GM21529 (cell line): ENCODE measurements around the gene SLC11A2.
"Not testable (repeated sequence)": the region's sequence is repeated elsewhere in the genome, so short reads cannot be mapped to it uniquely, and the experiment has no call there.

Experiments used
- ATAC-seq: cut with Tn5 transposase; IDR thresholded peaks from one replicate; pipeline ENCODE4 v1.9.1; 2021; ENCODE audit not compliant: unreplicated experiment

The SLC11A2 gene

GRCh38 chr12:50991291-50991690 lies 34.9 kb downstream of the SLC11A2 start:
- no peak for ATAC-seq

GRCh38 chr12:50990791-50991190 lies 35.4 kb downstream of the SLC11A2 start:
- ATAC-seq = no peak

DNA sequence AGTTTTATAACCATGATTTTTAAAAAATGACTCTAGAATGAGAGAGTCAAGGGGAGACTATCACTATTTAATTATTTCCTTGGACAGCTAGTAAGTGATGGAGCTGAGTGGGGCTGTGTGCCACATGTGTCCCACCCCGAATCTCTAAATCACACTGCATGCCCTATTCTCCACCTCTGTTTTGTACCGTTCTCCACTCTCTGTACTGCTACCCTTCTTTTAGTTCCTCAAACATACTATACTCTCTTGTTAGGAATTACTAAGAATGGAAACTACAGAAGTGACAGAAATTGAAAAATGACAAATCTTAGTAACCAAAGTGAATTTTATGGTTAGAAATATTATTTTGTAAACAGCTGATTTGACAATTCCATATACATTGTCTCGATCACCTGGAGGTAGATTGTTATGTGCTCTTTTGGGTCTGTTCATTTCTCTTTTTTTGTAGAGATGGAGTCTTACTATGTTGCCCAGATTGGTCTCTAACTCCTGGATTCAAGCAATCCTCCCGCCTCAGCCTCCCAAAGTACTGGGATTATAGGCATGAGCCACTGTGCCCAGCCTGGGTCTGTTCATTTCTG lies 35.9 kb downstream of the SLC11A2 start:
- no peak for ATAC-seq

- no peak for ATAC-seq
Measured at GRCh38 chr12:50988871-50989270, 37.3 kb downstream of the SLC11A2 start.

DNA sequence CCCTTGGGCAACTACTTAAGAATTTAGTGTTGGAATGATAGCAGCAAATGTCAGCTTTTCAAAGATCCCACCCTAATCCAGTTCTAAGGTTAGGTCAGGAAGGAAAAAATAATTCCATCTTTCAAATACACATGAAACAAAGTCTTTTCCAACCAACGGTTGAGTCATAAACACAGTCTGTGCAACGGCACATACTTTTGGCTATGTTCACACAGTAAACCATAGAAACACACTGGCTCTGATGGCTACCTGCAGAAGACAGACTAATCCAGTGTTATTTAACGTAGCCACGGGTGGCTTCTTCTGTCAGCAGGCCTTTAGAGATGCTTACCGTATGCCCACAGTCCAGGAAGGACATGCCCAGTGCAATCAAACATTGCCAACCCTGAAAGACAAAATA lies 38.1 kb downstream of the SLC11A2 start:
- no peak for ATAC-seq

DNA sequence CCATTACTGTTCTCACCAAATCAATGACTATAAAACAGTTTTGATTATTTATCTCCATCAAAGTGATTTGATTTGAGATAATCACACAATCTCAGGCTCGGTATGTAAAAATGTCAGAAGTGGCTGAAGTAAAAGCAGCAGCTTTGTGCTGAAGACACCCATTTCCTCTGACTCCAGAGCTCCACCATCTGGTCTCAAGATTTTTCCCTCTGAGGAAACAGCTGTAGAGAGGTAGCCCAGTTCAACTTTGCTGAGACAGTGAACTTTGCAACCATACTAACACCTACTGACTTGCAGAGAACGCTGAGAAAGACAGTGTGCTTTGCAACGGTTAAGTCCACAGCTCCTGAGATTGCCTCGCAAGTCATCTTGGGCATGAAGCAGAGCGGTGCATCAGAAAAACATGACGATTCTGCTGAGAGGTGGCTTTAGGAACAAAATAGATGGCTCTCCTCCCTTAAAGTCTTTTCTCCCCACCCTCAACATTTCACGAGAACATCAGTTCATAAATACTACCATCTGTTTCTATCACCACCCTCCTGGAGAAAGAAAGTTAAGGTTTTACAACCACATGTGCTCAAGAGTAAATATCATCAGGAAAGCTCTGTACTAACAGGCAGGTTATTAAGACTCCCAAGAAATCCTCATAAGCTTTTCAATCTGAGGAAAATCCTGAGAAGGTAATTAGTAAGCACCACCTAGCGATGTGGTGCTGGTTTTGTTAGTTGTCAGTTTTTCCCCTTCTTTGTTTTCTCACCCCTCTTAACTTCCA lies 39.0 kb downstream of the SLC11A2 start:
- no peak for ATAC-seq

- no peak for ATAC-seq
Measured at GRCh38 chr12:50985322-50985721, 40.9 kb downstream of the SLC11A2 start.

- no peak for ATAC-seq
Measured at GRCh38 chr12:50984586-50985298, 41.4 kb downstream of the SLC11A2 start.

DNA sequence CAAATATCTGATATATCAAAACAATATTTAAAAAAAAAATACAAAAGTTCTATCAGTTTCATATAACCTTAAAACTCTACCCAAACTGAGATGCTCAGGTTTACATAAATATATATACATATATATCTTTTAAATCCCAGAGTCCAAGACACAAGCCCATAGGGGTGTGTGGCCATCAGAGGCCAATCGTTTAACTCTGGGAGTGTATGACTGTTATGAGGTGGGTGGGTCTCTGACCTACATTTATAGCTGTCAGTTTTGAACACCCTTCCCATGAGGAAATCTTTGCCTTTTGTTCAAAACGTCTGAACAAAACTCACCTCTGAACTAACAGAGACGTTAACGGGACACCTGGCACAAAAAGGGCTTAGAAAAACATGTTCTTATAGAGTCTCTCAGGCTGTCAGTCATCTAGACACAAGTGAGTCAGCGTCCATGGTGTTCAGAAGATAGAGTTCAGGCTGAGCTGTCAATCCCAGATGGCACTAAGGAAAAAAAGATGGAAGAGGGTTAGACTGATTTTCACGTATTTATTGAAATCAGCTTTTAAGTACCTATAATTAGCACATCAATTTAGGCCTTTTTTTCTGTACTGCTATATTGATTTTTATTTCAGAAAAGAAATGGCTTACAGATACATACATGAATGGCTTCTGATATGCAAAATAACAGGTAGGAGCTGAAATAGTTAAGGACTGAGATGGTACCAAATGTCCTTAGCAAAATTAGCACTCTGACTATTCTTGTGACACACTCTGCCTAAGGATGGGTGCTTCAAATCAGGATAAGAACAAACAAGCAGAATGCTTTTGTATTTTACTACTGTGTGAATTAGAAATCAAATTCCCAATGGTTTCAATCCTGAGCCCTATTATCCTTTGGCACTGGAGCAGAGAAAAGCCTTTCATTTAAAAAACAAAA lies 44.6 kb downstream of the SLC11A2 start:
- no peak for ATAC-seq

- no peak for ATAC-seq
Measured at GRCh38 chr12:50980545-50980944, 45.6 kb downstream of the SLC11A2 start.

DNA sequence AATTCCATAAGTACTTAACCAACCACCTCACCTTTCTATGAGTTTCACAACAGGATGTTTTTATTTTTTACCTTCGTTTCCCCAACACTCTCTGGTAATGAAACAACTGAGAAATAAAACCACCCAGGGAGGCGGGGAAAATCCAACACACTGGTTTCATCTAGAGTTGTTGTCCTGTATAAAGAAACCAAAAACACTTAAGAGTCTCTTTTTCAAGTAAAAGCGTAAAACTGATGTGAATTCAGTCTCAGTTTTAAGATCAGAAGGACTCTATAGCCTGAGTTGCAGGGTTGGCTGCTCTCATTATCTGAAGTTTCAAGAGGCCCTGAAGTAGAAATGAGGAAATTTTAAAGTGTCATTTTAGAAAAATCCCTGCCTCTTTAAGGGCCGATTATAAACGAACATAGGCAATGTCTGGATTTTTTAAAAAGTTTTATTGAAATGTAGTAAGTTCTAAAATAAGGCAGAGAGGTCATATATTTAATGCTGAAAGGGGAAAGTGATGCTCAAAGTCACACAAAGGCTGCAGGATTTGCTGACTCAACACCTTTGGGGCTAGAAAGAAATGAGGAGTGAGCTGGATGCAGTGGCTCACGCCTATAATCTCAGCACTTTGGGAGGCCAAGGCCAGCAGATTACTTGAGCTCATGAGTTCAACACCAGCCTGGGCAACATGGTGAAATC lies 46.7 kb downstream of the SLC11A2 start:
- peak; percentile 76 for ATAC-seq

GRCh38 chr12:50971946-50972345 lies 54.2 kb downstream of the SLC11A2 start:
- no peak for ATAC-seq

- ATAC-seq = no peak
Measured at GRCh38 chr12:50964432-50964831, 61.8 kb downstream of the SLC11A2 start.

DNA sequence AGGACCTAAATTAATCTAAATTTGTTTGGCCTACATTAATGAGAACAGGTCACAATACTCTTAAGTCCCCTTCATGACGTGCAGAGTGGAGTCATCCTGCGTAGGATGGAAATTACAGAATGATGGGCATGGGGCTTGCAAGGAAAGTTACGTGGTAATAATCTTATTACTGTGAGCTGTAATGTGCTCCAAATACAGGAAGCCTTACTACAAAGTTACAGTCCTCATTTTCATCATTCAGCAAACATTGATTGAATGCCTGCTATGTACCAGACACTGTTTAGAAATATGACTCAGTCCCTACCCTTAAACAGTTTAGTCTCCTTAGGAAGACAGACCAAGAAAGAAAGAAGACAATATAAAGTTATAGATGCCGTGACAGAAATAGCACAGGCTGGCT lies 64.5 kb downstream of the SLC11A2 start:
- ATAC-seq = no peak

- ATAC-seq = no peak
Measured at GRCh38 chr12:50960130-50960529, 66.1 kb downstream of the SLC11A2 start.

DNA sequence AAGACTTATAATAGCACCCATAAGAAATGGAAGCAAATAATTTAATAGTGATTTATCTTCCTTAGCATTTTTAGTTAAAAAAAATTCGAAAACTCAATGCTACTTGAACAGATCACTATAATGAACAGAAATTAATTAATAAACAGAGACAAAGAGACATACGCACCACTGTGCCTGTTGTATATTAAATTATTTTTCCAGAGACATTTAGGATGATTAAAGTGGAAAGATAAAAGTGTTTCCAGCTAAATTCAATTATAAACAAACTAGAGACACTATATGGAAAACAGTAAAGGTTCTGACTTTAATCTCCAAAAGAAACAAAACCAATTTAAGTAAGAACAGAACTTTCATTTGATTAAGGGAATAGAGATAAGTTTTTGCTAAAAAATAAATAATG lies 70.5 kb downstream of the SLC11A2 start:
- no peak for ATAC-seq

- ATAC-seq = no peak
Measured at GRCh38 chr12:50955288-50955687, 70.9 kb downstream of the SLC11A2 start.

- ATAC-seq = not testable (repeated sequence)
Measured at GRCh38 chr12:50954789-50955188, 71.4 kb downstream of the SLC11A2 start.

DNA sequence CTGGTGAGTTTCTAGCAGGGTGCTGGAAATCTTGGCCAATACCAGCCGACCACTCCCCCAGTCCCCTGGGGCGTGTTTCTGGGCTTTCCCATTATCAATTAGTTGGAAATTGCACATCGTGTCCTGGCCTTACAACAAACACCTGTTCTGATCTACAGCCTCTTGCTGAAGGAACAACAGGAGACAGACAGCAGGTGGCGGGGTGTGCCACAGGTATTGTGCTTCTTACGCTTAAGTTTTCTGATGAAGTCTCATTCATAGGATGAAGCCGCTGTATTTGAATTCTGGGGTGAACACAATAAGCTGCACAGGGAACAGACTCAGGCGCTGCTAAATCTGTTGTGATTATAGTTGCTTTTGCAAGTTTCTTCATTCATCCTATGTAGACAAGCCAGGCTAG lies 73.1 kb downstream of the SLC11A2 start:
- no peak for ATAC-seq

GRCh38 chr12:50952510-50952909 lies 73.7 kb downstream of the SLC11A2 start, which contains the start of gene HIGD1C:
Gene HIGD1C, plus strand, starts transcription at chr12:50952544. Its CDS starts 1,455 bp downstream, at chr12:50953999.
- no peak for ATAC-seq
